GM18867 (cell line): ENCODE measurements around the gene PTPRE.

ENCODE experiments used
- ATAC-seq: cut with Tn5 transposase; IDR thresholded peaks from one replicate; pipeline ENCODE4 v1.9.1; 2021; ENCODE audit warnings: mild to moderate bottlenecking, moderate library complexity; ENCODE audit not compliant: unreplicated experiment

PTPRE gene

DNA sequence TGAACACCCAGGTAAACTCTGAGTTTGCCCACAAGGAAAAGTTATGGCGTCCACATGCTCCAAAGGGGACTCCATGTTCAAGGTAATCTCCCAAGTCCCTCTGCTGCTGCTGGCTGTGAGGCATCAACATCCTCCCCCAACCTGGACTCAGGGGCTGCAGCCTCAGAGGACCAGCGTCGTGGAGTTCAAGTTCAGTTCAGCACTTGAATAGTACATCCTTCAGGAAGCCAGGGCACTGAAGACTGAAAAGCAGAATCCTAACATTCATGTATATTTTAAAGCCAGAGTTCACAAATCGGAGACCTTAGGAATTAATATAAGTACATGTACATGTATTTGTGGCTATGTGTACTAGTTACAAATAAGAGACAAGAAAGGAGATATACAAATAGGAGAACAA is 90.4 kb downstream of the PTPRE start:
- no peak for ATAC-seq

DNA sequence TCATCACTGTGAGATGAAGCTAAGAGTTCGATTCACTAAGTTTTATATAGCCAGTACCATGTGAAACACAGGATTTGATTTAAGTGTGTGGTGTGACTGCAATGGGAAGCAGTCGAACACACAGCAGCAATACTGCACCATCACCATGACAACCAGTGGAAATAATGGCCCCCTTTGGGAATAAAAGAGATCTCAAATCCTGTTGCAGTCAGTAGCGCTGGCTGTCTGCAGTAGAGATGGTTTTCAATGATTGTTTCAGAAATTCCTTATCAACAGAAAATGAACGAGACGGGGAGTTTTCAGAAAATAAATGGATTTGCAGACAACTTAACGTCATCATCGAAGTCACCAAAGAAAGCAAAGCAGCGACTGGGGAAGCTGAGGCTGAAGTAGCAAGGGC is 91.0 kb downstream of the PTPRE start:
- no peak for ATAC-seq

DNA sequence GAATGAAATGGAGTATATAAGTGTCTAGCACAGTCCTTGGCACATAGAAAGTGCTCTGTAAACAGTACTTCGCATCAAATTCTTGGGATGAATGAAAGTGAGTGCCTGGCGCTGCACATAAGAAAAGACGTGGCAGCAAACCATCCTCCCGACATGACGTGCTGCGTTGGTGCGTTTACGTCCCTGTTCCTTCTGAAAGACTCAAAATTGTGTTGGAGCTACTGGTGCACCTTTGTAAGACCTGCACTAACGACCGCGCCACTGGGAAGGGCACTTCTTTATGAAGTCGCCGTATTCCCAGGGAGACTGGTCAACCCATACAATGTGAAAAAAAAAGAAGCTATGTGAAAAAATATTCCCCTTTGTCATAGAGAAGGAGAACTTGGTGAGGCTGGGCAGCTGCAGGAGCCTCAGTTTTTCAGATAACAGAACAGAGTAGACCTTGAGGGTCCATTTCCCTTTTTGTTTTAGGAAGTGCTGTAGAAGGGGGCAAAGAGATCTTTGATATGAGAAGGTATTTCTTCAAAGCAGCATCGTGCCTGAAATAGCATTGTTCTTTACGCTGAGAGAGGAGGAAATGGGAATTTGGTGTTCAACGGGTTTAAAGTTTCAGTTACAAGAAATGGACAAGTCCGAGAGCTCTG is 91.7 kb downstream of the PTPRE start:
- no peak for ATAC-seq

DNA sequence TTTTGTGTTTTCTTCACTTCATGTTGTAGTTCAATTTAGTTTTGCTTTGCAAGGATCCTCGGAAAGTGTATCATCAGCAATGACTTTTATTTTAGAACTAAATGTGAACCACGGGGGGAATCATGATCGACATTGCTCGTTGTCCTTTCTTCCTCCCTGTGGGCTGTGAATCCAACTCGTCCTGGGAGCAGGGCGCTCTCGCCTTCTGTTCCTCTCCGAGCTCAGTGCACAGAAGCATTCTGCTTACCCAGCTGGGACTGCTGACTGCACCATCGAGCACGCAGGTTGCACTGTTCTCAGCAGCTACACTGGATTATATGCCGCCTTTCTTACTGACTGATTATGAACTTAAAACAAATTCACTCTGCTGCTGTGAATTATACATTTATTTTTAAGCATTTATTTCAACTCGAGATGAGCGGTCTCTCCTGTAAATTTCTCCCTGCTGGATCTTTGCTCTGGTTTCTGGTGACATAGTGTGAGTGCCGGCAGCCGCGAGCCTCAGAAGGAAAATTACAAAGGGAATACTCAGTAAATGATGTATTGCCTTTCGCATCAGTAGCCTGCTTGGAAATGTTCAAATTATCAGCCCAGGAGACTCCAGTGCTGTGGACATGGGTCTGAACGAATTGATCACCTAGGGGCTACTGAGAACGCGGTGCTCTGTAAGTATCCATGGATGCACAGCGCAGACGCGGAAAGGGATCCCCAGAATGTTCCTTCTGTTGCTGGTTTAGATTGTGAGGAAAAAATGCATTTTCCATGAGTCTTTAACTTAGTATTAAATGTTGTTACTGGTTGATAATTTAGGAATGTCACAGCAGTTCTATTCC is 92.6 kb downstream of the PTPRE start:
- no peak for ATAC-seq

DNA sequence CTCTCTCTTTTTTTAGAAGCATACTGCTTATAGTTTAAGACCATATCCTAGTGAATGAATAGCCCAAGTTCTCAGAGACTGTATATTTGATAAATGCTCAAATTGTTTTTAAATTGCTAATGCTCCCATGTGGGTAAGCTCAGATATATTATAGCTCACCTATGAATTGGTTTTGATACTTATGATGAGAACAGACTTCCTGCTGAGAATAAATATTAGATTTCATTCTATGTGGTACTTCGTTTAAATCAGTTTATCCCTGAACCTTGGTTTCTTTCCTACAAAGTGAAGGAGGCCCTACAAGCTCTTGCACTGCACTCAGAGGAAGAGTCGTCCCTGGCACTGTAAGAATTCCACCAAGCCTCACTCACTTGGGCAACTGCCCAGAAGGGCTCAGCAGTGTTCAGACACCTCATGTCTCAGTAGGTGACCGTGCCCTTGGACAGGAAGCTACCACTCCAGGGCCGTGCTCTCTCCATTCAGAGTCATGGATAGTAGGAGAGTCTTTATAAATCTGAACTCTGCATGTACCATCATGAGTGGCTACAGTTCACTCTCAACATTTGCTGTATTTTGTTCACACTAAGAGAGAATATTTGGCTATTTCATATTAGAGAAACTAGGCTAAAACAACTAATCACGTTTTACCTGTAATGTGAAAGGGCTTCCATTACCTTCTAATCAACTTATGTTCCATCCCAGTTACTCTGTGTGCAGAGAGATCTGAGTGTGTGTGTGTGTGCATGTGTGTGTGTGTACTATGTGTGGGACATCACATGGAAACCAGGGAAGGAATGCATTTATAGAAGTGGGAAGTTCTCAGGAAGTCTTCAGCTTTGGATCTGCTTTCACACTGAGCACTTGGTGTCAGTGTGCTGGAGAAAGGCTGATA is 93.8 kb downstream of the PTPRE start:
- no peak for ATAC-seq

DNA sequence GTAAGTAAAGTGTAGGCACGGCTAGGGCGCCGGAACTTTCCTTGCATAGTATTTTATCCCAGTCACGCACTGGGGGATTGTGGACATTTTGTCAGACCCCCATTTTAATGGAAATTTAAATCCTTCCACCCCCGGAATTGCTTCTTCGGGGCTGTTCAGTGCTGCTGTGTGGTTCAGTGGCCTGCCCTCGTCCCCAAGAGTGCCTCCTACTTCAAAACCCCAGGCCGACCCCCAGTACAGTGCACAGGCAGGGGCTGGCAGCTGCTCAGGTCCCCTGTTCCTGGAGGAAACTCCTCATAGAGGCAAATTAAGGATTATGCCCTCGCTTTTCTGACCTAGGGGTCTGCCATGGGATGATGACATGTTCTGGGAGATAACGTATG is 94.5 kb downstream of the PTPRE start:
- no peak for ATAC-seq

DNA sequence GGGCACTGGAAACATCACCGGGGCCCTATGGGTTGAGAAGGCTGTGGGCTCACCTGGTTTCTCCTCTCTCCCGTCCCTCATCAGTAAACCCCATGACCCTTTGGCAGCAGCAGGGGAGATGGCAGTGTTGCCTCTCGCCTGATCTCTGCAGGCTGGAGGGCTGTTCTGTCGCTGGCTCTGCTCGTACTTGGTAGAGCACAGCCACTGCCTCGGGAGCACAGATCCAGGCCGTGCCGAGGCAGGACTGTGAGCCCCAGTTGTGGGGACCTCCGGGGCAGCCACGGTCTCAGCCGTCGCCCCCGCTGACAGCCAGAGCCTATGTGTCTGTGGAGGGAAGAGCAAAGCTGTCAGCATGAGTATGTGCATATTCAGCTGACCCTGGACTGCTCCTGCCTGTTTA is 94.9 kb downstream of the PTPRE start:
- ATAC-seq = no peak

DNA sequence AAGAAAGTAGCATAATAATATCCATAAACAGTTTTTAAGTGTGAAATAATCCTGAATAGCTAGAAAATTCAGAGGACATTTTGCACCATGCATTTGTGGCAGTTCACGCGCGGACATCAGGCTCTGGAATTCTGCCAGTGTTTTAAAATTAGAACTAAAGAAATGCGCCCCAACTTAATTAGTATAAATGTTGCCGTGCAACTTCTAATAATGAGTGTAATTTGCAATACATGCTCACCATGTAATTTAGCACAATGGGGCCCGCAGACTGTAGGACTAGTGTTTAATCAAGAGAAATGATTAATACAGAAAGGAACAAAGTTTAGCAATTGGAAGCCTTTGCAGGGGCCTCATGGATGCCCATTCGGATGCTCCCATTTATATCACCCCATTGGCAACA is 96.6 kb downstream of the PTPRE start:
- ATAC-seq = no peak

GRCh38 chr10:128005858-128006257 is 99.0 kb downstream of the PTPRE start:
- no peak for ATAC-seq

- ATAC-seq = no peak
These were observed 100.2 kb downstream of the PTPRE start for GRCh38 chr10:128007056-128007455.

GRCh38 chr10:128007971-128008370 is 101.1 kb downstream of the PTPRE start:
- ATAC-seq = no peak

DNA sequence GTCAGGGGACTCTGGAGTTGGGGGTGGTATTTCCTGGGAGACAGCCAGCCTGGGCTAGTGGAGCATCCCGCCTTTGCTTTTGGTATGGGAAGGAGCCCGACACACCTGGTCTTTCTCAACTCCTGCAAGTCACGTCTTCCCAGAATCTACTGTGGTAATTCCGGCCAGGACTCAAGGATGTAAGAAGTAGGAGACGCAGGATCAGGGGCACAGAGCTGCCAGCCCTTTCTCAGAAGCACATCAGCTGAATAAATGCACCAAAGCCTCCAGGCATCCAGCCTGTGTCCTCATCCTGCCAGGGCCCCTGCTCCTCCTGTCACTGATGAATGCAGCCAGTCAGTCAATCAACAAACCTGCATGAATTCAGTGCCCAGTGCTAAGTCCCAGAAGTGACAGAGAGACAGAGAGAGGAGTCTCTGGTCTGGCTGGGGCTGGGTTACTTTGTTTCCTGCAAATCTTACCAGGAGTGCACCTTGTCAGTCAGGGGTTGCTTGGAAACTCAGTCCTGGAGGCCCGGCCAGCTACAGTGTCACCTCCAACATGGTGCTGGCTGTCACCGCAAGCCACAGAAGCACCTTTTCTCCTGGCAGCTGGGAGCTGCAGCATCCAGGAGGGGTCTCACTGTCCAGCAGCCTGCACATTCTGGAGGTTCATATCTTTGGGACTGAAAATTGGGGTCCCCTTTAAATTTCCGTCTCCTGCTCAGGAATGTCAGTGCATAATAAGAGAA is 101.8 kb downstream of the PTPRE start:
- no peak for ATAC-seq

DNA sequence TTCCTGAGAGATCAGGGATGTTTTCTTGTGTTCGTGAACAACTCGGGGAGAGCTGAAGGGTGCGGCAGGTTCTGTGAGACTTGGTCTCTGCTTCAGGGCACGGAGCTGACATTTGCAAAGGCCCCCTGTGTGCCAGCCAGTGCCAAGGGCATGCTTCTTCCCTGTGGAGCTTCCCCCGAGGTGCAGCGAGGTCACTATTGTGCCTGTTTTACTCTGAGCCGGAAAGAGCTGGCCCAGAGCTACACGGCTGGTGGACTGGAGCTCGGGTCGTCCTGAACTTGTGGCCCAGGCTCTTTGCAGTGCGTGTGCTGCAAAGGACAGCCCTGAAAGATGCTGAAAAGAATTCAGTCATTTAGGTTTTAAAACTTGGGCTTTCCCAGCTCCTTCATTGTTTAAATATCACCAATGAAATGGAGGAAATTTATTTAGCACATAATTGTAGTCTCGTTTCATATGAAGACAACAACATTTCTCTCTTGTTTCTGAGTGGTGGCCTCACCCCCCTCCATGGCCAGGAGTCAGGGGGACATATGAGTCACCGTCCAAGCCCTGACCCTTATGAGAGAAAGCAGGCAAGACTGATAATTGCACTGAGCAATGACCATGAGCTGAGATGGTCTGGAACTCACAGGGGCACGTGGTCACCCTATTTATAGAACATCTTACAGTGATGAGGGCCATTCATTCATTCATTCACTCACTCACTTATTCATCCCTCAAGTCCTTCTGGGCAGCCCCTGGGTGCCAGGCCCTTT is 102.6 kb downstream of the PTPRE start:
- ATAC-seq = no peak

DNA sequence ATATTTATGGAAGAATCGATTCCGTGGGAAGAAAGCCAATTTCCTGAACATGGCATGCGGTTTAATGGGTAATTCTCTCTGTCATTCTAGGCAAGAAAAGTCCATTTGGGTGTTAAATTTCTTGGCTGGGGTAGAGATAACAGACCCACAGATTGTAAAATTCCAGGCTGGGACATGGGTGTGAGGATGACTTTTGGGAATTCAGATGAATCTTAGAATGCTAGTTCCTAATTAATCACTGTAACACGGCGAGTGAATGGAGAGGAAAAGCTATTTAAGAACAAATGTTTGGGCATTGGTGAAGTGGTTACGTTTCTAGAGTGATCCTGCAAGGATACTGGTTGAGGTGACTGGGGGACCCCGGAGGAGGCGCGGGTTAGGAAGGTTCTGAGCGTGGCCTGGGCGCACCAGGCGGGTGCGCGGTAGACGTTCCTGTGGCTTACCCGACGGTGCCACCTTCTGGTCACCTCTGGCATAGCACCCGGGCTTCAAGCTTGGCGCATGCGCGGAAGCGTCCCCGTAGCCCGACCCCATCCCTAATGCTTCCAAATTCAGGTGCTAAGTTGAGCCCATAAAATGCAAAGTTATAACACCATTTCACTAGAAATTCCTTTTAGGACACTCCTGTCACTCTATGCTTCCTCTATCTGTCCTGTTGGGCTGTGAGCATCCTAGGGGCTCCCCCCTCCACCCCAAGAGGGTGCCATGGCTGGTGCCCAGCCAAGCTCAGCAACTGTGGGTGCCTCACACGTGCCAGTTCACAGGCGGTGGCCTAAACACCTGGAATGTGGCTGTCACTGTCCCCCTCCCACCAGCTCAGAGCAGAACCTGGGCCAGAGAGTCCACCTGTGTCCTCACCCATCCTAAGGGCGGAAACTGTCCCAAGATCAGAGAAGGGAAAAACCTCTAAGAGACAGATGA is 104.4 kb downstream of the PTPRE start:
- peak; percentile 82 for ATAC-seq

GRCh38 chr10:128013626-128014025 is 106.7 kb downstream of the PTPRE start:
- no peak for ATAC-seq

- no peak for ATAC-seq
These were observed 107.3 kb downstream of the PTPRE start for GRCh38 chr10:128014236-128014635.

DNA sequence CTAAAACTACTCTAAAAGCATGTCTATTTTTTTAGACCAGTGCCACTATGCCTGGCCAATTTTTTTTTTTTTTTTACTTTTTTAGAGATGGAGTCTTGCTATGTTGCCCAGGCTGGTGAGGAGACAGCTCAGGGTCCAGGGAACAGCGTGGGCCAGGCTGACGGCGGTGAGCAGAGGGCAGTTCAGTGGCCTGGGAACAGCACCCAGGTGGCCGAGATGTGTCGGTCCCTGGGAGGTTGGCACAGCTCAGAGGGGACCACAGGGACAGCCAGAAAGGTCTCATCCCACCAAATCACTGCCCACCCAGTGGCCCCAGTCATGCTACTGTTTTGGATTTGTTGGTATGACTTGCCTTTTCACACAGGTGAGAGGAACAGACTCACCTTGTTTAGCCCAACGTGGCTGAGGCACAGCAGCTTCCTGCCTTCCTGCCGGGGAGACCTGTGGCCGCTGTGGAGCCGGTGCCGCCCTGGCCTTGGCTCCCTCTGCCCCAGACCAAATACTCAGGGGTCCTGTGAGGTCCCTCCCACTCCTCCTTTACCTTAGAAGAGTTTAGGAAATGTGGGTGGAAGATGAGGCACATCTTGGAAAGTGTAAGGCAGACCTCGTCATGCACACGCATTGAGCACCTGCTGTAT is 109.6 kb downstream of the PTPRE start:
- no peak for ATAC-seq

DNA sequence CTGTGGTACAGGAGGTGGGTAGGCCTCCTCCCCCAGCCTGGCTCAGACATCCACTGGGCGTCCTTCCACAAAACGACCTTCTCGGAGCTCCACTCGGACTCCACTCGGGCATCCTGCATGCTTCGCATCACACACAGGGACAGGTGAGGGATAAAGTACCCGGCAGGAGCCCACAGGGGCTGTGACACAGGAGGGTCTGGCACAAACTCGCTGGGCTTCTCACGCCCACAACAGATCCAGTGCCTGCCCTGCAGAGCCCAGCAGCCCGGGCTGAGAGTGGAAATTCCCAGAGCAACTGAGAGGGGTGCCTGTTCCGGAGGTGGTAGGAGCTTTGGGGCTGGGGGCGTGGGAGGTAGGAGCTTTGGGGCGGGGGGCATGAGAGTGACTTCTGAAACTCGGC is 110.9 kb downstream of the PTPRE start:
- no peak for ATAC-seq

DNA sequence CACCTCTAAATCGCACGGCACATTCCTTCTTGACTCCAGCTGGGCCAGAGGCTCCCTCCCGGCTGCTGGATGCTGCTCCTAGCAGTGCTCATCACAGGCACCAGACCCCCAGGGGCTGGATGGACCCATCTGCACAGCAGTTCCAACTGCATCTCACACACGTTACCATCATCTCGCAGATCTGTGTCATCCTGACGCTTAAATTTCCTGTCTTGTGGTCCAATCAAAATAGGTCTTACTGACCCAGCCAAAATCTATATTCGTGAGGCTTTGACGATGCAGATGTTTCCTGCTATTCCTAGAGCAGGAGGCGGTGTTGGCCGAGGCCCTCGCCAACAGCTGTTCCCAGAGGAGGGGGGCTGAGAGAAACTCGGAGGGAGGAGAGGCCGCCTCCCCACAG is 111.3 kb downstream of the PTPRE start:
- no peak for ATAC-seq
